ENCODE data around the gene SH3GL2. TPM values are rescaled to one million over a fixed set of nuclear protein-coding genes. Genes with fewer than 3 reads are reported as not detected.
"Not testable (repeated sequence)": the region's sequence is repeated elsewhere in the genome, so short reads cannot be mapped to it uniquely, and the experiment has no call there.

SH3GL2 gene
- total RNA-seq, 1 experiment from 2014 or later = not detected

- in situ Hi-C loops (cut with HindIII; ENCODE audit: low pct_unique_long_range_greater_than_20kb, low sequenced_read_pairs) = no loop called here
- DNase-seq (ENCODE audit: low read depth) = no peak
Observed at GRCh38 chr9:17725399-17726010, 146.6 kb downstream of the SH3GL2 start.

- in situ Hi-C loops (cut with HindIII; ENCODE audit: low pct_unique_long_range_greater_than_20kb, low sequenced_read_pairs) = no loop called here
- no peak for DNase-seq (ENCODE audit: low read depth)
Observed at GRCh38 chr9:17726298-17726697, 147.4 kb downstream of the SH3GL2 start.

GRCh38 chr9:17730899-17731298 lies 152.0 kb downstream of the SH3GL2 start:
- in situ Hi-C loops (cut with HindIII; ENCODE audit: low pct_unique_long_range_greater_than_20kb, low sequenced_read_pairs) = no loop called here
- DNase-seq (ENCODE audit: low read depth) = no peak

GRCh38 chr9:17731308-17731707 lies 152.4 kb downstream of the SH3GL2 start:
- DNase-seq (ENCODE audit: low read depth) = no peak
- in situ Hi-C loops (cut with HindIII; ENCODE audit: low pct_unique_long_range_greater_than_20kb, low sequenced_read_pairs) = no loop called here

- in situ Hi-C loops (cut with HindIII; ENCODE audit: low pct_unique_long_range_greater_than_20kb, low sequenced_read_pairs) = no loop called here
- DNase-seq (ENCODE audit: low read depth) = no peak
Observed at GRCh38 chr9:17734674-17735073, 155.8 kb downstream of the SH3GL2 start.

- no peak for DNase-seq (ENCODE audit: low read depth)
- in situ Hi-C loops (cut with HindIII; ENCODE audit: low pct_unique_long_range_greater_than_20kb, low sequenced_read_pairs) = no loop called here
Observed at GRCh38 chr9:17735859-17736258, 157.0 kb downstream of the SH3GL2 start.

GRCh38 chr9:17739022-17739421 lies 160.2 kb downstream of the SH3GL2 start:
- in situ Hi-C loops (cut with HindIII; ENCODE audit: low pct_unique_long_range_greater_than_20kb, low sequenced_read_pairs) = no loop called here
- no peak for DNase-seq (ENCODE audit: low read depth)

- in situ Hi-C loops (cut with HindIII; ENCODE audit: low pct_unique_long_range_greater_than_20kb, low sequenced_read_pairs) = no loop called here
- DNase-seq (ENCODE audit: low read depth) = no peak
Observed at GRCh38 chr9:17739736-17740135, 160.9 kb downstream of the SH3GL2 start.

GRCh38 chr9:17742067-17742466 lies 163.2 kb downstream of the SH3GL2 start:
- DNase-seq (ENCODE audit: low read depth) = no peak
- in situ Hi-C loops (cut with HindIII; ENCODE audit: low pct_unique_long_range_greater_than_20kb, low sequenced_read_pairs) = no loop called here

- DNase-seq (ENCODE audit: low read depth) = peak; percentile 5
- in situ Hi-C loops (cut with HindIII; ENCODE audit: low pct_unique_long_range_greater_than_20kb, low sequenced_read_pairs) = no loop called here
Observed at GRCh38 chr9:17744786-17745185, 165.9 kb downstream of the SH3GL2 start.

- DNase-seq (ENCODE audit: low read depth) = no peak
- in situ Hi-C loops (cut with HindIII; ENCODE audit: low pct_unique_long_range_greater_than_20kb, low sequenced_read_pairs) = no loop called here
Observed at GRCh38 chr9:17750269-17750668, 171.4 kb downstream of the SH3GL2 start.

- peak; percentile 8 for DNase-seq (ENCODE audit: low read depth)
- in situ Hi-C loops (cut with HindIII; ENCODE audit: low pct_unique_long_range_greater_than_20kb, low sequenced_read_pairs) = no loop called here
Observed at GRCh38 chr9:17751486-17751885, 172.6 kb downstream of the SH3GL2 start.

GRCh38 chr9:17752021-17752420 lies 173.2 kb downstream of the SH3GL2 start:
- in situ Hi-C loops (cut with HindIII; ENCODE audit: low pct_unique_long_range_greater_than_20kb, low sequenced_read_pairs) = no loop called here

GRCh38 chr9:17757816-17758215 lies 178.9 kb downstream of the SH3GL2 start:
- no peak for DNase-seq (ENCODE audit: low read depth)
- in situ Hi-C loops (cut with HindIII; ENCODE audit: low pct_unique_long_range_greater_than_20kb, low sequenced_read_pairs) = no loop called here

More at GRCh38 chr9:17752021-17752420, 173.2 kb downstream of the SH3GL2 start:
- no peak for DNase-seq (ENCODE audit: low read depth)

GRCh38 chr9:17760250-17760649 lies 181.4 kb downstream of the SH3GL2 start:
- in situ Hi-C loops (cut with HindIII; ENCODE audit: low pct_unique_long_range_greater_than_20kb, low sequenced_read_pairs) = no loop called here

GRCh38 chr9:17761984-17762676 lies 183.3 kb downstream of the SH3GL2 start:
- in situ Hi-C loops (cut with HindIII; ENCODE audit: low pct_unique_long_range_greater_than_20kb, low sequenced_read_pairs) = no loop called here
- DNase-seq (ENCODE audit: low read depth) = no peak

More at GRCh38 chr9:17760250-17760649, 181.4 kb downstream of the SH3GL2 start:
- DNase-seq (ENCODE audit: low read depth) = no peak

- in situ Hi-C loops (cut with HindIII; ENCODE audit: low pct_unique_long_range_greater_than_20kb, low sequenced_read_pairs) = no loop called here
- DNase-seq (ENCODE audit: low read depth) = no peak
Observed at GRCh38 chr9:17764306-17764705, 185.4 kb downstream of the SH3GL2 start.

- in situ Hi-C loops (cut with HindIII; ENCODE audit: low pct_unique_long_range_greater_than_20kb, low sequenced_read_pairs); DNase-seq (ENCODE audit: low read depth): not testable (repeated sequence)
Observed at GRCh38 chr9:17765131-17765530, 186.3 kb downstream of the SH3GL2 start.

GRCh38 chr9:17772223-17772622 lies 193.4 kb downstream of the SH3GL2 start:
- DNase-seq (ENCODE audit: low read depth) = no peak
- in situ Hi-C loops (cut with HindIII; ENCODE audit: low pct_unique_long_range_greater_than_20kb, low sequenced_read_pairs) = no loop called here

GRCh38 chr9:17775656-17776055 lies 196.8 kb downstream of the SH3GL2 start:
- no peak for DNase-seq (ENCODE audit: low read depth)
- in situ Hi-C loops (cut with HindIII; ENCODE audit: low pct_unique_long_range_greater_than_20kb, low sequenced_read_pairs) = no loop called here

Data from Caki2 (cell line).